GM18907 (cell line): ENCODE data around the gene AXL.
"Not testable (repeated sequence)": the region's sequence is repeated elsewhere in the genome, so short reads cannot be mapped to it uniquely, and the experiment has no call there.

Source experiments
- ATAC-seq: cut with Tn5 transposase; IDR thresholded peaks from one replicate; pipeline ENCODE4 v1.9.1; 2021; ENCODE audit warnings: mild to moderate bottlenecking, moderate library complexity; ENCODE audit not compliant: unreplicated experiment

AXL gene

DNA sequence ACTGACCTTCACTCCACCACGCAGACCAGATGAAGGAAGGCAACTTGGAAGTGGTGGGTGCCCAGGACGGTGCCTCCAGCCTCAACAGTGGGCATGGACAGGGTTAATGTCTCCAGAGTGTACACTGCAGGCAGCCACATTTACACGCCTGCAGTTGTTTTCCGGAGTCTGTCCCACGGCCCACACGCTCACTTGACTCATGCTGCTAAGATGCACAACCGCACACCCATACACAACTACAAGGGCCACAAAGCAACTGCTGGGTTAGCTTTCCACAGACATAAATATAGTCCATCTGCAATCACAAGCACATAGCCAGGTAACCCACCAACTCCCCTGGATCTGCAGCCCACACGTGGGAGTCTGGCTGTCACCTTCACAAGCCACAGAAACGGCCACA, 12.6 kb upstream of the AXL start:
- ATAC-seq, result no peak

DNA sequence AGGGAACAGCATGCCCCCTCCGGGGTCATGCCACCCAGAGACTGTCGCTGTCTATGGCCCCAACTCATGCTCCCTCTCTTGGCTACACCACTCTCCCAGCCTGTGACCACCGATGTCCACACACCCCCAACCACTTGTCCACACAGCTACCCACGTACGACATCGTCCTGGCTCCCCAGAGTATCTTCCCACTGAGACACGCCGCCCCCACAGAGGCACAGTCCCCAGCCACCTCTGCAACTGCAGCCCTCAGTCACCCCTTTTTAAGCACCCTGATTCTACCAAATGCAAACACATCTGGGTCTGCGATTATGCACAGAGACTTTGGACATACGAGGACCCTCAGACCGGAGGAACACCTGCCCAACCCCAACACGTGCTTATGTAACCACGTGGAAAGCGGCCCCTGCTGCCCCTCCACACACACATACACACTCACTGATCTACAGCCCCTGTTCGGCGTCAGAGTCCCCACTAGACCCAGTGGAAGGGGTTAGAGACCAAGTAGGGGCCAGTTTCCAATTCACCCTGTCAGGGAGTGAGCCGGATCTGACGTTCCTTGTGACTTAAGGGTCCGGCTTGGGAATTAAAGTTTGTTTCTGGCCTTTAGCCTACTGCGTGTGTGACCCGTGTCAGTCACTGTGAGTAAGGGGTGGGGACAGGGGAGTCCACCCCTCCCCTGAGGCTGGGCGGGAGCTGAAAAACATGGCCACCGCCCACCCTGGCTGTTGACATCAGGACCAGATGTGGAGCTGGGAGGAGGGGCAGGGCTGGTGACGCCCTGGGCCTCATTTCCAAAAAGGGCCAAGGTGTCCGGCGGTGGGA, 11.9 kb upstream of the AXL start:
- no peak for ATAC-seq

DNA sequence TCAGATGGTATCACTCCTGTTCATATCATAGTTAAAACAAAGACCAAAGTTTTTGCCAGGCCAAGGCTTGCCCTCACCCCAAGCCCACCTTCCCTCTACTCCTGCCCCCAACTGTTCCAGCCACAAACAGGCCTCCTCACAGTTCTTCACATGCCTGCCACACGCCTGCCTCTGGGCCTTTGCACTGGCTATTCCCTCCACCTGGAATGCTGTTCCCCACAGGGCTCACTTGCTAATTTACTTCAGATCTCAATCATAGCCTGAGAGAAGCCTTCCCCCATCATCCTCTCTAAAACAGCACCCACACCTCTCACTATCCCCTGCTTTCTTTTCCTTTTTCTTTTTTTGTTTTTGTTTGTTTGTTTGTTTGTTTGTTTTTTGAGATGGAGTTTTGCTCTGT, 4.9 kb upstream of the AXL start:
- ATAC-seq, result no peak

DNA sequence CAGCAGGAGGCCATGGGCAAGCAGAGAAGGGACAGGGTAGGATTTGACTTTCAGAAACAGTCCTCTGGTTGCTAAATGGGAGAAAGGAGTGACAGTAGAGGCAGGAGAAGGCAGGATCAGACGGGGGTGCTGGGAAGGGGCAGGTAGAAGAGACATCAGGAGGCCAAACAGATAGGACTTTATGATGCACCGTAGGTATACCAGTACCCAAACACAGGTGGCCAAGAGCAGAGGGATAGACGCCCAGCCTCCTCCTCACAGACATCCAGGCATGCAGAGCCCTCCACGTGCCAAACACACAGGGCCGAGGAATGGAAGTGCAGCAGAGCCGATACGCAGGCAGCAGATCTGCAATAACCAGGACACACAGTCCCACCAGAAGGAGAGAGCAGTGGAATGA, 1.3 kb upstream of the AXL start:
- no peak for ATAC-seq

DNA sequence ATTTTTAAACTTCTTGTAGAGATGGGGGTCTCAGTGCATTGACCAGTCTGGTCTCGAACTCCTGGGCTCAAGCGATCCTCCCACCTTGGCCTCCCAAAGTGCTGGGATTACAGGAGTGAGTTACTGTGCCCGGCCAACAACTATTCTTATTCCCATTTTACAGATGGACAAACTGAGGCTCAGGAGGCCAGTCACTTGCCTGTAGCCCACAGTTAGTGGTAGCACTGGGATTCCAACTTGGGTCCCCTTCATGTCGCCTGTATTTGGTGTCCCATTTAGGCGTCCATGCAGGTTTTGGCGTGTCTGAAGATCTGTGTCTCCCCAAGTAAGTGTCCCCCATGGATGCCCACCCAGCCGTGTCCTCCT, 791 bp upstream of the AXL start:
- ATAC-seq, result no peak

DNA sequence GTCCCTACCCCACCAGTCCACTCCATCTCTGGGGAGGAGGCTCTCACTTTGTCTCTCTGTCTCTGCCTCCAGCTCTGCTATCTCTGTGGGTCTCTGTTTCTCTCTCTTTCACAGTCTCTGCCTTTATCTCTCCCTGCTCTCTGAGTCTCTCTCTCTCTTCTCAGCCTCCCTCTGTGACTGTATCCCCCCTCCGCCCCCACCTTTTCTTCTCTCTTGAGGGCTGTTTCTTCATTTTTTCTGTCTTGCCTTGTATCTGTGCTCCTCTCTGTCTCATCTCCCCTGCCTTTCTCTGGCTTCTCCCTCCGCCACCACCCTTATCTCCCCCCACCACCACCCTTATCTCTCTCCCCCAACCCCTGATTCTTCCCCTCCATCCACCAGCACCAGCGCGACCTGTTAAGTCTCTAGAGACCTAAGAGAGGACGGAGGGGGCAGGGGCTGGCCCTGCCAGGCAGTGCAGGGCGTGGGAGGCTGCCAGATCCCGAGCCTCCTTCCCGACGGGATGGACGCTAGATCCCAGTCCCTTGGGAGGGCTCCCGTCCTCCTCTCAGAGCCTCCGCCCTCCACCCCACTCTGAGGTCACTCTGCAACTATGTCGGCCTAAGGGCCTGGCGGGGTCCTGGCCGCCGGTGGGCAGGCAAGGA, 1.0 kb downstream of the AXL start:
- no peak for ATAC-seq

DNA sequence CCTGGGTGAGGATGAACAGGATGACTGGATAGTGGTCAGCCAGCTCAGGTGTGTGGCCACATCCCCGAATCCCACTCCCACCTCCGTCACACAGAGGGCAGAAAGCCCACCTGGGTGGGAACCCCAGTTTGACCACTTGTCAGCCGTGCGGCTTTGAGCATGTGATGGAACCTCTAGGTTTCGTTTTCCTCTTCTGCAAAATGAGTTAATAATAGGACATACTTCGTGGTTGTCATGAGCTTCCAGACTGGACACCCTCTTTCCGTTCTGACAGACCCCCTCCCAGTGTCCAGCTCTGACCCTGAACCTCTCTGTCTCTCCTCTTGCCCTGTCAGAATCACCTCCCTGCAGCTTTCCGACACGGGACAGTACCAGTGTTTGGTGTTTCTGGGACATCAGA, 1.8 kb downstream of the AXL start:
- no peak for ATAC-seq

DNA sequence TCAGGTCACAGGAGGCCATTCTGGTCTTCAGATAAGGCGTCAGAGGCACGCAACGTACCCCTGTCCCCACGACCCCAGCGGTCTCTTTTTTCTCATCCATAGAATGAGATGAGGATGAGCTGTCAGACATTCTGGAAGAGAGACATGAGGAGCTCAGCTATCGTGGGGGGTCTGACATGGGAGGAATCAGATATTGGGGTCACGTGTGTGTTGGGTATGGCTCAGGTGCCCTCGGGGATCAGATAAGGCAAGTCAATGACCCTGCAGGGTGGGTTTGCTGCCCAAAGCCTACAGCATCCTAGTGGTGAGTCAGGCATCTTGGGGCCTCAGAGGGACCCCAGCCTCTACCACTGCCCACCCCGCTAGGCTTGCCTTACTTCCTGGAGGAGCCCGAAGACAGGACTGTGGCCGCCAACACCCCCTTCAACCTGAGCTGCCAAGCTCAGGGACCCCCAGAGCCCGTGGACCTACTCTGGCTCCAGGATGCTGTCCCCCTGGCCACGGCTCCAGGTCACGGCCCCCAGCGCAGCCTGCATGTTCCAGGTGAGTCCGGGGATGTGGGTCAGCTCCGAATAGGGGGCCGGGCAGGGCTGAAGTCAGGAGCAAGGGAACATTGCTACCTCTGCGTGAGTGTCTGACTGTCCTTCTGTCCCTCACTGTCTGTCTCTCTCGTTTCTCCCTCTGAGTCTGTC, 2.6 kb downstream of the AXL start:
- ATAC-seq, result no peak

DNA sequence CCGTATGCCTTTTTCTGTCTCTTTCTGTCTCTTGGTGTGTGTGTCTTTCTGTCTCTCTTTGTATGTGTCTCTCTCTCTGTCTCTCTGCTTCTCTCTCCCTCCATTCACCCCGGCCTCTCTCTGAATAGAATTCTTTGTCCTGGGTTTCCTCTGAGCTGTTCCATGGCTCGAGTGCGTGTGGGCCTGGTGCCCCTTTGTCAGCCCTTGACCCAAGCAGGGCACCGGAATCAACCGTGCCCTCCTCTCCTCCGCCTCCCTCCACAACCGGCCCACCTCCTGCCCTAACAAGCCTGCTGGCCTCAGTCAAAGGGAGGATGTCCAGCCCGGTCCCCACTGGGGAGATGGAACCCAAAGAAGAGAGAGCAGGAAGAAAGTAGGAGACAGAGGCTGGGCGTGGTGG, 3.2 kb downstream of the AXL start:
- ATAC-seq, result no peak

DNA sequence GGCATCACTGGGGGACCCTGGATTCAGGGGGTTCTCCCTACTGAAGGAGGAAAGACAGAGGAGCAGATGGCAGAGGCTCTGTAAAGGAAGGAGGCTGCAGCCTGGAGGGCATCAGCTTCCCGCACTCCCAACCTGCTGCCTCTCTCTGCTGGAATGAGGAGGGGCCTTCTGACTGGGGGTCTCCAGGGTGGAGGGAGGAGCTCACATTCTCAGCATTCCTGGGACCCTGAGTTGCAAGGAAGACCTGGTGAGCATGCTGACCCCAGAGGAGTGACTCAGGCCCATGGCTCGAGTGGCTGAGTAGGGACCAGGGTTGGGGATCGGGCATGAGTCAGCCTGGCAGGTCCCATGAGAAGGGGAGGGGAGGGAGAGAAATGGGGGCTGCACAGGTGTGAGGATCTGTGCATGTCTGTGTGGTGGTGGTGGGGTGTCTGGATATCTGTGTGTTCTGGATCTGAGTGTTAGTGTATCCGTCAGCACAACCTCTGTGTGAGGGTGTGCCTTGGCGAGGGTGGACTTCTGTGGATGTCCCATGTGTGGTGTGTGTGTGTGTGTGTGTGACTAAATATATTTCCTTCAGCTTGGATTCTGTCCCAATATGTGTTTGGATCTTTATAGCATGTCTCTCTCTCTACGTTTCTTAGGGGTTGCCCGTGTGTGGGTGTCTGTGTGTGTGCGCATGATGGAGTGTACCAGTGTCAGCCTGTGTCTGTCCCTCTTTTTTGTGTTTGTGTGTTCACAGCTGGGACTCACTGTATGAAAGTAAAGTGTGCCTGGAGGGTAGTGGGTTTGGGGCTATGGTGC, 4.6 kb downstream of the AXL start:
- no peak for ATAC-seq

DNA sequence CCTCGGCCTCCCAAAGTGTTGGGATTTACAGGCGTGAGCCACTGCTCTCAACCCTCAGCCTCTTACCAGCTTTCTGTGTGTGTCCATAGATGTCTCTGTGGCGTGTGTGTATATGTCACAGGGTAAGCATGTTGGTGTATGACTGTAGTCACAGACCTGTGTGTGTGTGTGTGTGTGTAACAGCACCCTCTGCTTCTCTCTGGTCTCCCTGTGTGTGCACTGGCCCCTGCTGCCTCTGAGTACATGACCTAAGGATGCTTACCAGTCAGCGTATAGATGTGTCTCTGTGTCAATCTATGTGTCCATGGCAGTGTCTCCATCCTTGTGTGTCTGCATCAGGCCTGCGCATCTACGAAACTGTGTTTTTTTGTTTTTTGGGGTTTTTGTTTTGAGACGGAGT, 5.6 kb downstream of the AXL start:
- ATAC-seq, result no peak

DNA sequence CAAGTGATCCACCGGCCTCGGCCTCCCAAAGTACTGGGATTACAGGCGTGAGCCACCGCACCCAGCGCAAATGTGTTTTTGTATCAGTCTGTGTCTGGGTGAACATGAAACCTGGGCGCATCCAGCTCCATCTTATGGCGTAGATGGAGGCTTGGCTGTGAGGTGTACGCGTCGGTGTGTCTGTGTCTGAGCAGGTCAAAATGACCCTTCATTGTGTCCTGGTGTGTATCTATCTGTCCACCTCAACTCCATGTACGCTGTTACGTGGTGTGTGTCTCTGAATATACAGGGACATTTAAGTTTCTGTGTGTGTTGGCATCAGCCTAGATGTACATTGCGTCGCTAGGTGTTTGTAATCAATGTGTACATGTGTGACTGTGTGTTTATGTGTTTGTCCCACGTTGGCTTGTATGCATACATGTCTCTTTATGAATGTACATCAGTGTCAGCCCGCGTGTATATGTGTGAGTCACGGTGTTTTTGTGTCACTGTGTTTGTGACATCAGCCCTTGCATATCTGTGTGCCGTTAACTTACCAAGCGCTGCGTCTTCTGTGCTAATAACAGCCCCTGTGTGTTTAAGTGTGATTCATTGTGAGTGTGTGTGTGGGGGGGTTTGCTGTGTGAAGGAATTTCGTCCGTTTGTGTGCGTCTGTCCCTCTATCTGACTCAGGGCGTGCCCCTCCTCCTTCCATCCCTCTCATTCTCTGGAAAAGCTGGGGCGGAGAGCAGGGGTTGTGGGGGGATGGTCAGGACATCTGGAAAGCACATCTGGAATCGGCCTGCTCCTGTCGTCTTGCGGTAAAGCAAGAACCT, 6.4 kb downstream of the AXL start:
- ATAC-seq, result no peak

DNA sequence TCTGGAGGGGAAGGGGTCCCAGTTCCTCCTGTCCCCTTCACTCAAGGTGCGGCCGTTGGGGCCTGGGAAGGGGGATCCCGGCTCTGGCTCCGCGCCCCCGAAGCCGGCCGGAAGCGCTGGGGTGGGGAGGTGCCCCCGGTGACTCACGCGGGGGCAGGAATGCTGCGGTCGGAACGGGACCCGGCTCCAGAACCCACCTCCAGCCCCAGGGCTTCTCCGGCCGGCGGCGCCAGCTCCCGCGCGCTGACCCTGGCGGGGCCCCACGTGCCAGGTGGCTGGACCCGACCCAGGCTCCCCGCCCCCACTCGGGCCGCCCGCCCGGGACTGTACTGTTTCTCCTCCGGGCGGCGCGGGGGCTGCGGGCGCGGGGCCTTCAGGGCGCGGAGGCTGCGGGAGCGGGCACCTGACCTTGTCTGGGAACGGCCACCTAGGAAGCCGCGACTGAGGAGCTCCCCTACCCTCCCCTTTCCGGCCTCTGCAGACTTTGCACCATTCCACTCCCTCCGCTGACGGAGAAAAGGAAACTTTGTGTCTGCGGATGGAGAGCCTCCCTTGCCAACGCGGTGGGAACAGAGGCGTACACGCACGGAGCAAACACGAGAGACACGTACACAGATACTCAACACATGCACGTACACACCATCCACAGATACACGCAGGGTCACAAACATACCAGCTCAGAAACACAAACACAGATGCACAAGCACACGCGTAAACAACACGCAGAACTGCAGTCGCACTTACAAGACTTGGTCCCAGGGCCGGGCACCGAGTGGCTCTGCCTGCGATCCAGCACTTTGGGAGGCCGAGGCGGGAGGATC, 7.2 kb downstream of the AXL start:
- ATAC-seq, result no peak

DNA sequence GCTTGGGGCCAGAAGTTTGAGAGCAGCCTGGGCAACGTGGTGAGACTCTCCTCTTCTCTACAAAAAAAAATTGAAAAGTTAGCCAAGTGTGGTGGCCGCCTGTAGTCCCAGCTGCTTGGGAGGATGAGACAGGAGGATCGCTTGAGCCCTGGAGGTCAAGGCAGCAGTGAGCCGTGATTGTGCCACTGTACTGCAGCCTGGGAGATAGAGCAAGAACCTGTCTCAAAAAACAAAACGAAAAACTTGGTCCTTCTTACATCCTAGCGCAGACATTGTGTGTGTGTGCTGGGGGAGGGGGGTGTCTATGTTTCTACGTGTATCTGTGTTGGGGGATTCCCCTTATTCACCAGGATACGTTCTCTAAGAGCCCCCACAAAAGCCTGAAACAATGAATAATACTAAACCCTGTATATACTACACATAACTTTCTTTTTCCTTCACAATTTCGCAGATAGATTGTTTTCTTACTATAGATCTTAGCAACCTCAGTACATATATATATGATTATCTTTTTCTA, 7.9 kb downstream of the AXL start:
- ATAC-seq, result no peak

DNA sequence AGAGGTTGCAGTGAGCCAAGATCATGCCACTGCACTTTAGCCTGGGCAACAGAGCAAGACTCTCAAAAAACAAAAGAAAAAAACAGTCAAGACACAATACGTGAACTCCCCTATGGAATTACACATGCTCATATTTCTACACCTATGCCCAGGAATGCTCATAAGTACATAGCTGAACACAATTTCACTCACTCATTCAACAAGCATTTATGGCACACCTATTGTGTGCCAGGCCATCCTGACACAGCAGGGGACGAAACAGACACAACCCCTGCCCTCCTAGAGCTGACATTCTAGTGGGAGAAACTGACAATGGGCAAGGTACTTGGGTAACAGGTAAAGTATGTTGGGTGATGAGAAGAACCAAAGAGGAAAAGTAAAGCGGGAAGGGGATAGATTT, 9.5 kb downstream of the AXL start:
- no peak for ATAC-seq

DNA sequence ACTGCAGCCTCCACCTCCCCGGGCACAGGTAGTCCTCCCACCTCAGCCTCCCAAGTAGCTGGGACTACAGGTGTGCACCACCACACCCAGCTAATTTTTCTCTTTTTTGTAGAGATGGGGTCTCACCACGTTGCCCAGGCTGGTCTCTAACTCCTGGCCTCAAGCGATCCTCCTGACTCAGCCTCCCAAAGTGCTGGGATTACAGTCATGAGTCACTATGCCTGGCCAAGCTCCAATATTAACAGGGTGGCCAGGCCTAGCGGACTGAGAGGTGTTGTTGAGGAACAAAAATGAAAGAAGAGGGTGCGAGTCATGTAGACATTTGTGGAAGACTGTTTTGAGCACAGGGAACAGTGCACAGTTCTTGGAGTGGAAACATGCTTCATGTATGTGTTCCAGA, 10.3 kb downstream of the AXL start:
- not testable (repeated sequence) for ATAC-seq

DNA sequence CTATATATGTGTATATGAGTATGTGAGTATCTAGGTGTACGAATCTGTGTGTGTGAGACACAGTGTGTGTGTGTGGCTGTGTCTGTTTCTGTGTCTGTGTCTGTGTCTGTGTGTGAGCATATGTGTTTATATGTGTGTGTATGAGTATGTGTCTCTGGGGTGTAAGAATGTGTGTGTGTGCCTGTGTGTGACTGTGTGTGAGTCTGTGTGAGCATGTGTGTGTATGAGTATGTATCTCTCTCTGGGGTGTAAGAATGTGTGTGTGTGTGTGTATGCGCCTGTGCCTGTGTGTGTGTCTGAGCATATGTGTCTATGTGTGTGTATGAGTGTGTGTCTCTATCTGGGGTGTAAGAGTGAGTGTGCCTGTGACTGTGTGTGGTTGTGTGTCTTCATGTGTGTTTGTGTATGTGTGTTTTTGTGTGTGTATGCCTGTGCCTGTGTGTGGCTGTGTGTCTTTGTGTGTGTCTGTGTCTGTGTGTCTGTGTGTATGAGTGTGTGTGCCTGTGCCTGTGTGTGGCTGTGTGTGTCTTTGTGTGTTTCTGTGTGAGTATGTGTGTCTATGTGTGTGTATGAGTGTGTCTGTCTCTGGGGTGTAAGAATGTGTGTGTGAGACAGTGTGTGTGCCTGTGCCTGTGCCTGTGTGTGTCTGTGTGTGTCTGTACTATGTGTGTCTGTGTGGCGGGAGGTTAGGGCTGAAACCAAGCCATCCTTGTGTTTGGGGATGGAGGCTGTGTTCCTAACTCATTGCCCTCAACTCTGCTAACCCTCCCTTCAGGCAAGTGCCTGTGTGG, 11.2 kb downstream of the AXL start:
- no peak for ATAC-seq

DNA sequence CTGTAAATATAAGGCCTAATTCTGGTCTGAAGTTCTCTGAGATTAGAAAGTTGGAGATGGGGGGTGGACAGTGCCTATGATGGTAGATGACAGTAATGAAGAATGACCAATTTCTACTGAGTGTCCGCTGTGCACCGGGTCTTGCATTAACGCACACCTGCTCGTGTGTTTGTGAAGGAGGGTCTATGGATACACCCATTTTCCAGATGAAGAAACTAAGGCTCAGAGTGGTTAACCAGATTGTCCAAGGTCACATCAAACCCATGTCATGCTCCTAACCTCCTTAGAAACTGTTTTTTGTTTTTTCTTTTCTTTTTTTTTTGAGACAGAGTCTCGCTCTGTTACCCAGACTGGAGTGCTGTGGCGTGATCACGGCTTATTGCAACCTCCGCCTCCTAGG, 13.7 kb downstream of the AXL start:
- no peak for ATAC-seq
